ENCODE data around the gene MIEF2. TPM values are rescaled to one million over a fixed set of nuclear protein-coding genes. Genes with fewer than 3 reads are reported as not detected.
"Not testable (repeated sequence)": the region's sequence is repeated elsewhere in the genome, so short reads cannot be mapped to it uniquely, and the experiment has no call there.

The MIEF2 gene
- total RNA-seq, 4 donors from 2014 or later, result 7.4 to 48.0 (median 21.0) TPM

DNA sequence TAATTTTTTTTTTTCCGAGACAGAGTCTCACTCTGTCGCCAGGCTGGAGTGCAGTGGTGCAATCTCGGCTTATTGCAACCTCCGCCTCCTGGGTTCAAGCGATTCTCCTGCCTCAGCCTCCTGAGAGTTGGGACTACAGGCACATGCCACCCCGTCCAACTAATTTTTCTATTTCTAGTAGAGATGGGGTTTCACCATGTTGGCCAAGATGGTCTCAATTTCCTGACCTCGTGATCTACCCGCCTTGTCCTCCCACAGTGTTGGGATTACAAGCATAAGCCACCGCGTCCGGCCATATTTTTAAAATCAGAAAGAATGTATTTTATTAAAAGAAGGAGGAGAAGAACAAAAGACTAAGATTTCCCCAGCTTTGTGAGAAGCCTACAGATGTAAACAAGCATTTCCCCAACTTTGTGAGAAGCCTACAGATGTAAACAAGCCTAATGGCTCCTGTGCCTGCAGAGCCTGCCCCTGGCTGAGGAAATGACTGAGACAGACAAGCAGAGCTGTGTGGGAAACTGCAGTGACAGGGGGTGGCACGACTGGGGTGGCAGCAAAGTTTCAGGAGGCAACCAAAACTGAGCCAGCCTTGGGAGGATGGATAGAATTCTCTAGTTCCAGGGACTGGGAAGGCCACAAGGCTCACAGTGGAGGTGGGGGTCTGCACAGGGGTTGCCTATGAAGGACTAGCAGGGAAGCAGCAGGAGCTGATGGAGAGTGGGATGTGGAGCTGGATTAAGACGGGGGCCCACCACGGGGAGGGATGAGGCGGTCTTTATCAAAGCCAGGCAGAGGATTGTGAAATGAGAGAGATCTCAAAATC, 31.5 kb downstream of the MIEF2 start:
- in situ Hi-C loops (cut with MboI; ENCODE audit: low pct_ligation_motif_present in 1 of 4, low pct_unique_long_range_greater_than_20kb in 1 of 4, low sequenced_read_pairs in 3 of 4) (no loop called here), intact Hi-C loops (cut with DNase I; ENCODE audit: low total_unique reads) (no loop called here)
- Histone ChIP-seq H3K4me3 (no peak overlapping the region), H3K9me3 (no peaks in the 10 kb centered on the region), H3K36me3 (peaks cover 0 to 42% (median 13%) of the 10 kb centered on the region in 4 donors), H3K4me1 (no peaks in the 10 kb centered on the region), H3K27me3 (no peaks in the 10 kb centered on the region), H3K27ac (no peak overlapping the region)
- WGBS, 2 donors (ENCODE audit: low coverage in 1 of 2), result 93 to 95% methylated on average over 13 to 15 of the region's 15 CpGs
- TF ChIP-seq POLR2A (IDR thresholded peaks at IDR 0.05), result no peak
- TF ChIP-seq, protein P1, sequence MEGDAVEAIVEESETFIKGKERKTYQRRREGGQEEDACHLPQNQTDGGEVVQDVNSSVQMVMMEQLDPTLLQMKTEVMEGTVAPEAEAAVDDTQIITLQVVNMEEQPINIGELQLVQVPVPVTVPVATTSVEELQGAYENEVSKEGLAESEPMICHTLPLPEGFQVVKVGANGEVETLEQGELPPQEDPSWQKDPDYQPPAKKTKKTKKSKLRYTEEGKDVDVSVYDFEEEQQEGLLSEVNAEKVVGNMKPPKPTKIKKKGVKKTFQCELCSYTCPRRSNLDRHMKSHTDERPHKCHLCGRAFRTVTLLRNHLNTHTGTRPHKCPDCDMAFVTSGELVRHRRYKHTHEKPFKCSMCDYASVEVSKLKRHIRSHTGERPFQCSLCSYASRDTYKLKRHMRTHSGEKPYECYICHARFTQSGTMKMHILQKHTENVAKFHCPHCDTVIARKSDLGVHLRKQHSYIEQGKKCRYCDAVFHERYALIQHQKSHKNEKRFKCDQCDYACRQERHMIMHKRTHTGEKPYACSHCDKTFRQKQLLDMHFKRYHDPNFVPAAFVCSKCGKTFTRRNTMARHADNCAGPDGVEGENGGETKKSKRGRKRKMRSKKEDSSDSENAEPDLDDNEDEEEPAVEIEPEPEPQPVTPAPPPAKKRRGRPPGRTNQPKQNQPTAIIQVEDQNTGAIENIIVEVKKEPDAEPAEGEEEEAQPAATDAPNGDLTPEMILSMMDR (IDR thresholded peaks at IDR 0.05), result no peak
- no peak for TF ChIP-seq POLR2AphosphoS5 (IDR thresholded peaks at IDR 0.05)
- DNase-seq, result no peak

DNA sequence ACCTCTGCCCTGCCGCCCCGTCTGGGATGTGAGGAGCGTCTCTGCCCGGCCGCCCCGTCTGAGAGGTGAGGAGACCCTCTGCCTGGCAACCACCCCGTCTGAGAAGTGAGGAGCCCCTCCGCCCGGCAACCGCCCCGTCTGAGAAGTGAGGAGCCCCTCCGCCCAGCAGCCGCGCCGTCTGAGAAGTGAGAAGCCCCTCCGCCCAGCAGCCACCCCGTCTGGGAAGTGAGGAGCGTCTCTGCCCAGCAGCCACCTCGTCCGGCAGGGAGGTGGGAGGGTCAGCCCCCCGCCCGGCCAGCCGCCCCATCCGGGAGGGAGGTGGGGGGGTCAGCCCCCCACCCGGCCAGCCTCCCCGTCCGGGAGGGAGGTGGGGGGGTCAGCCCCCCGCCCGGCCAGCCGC, 37.6 kb downstream of the MIEF2 start:
- in situ Hi-C loops (cut with MboI; ENCODE audit: low pct_ligation_motif_present in 1 of 4, low pct_unique_long_range_greater_than_20kb in 1 of 4, low sequenced_read_pairs in 3 of 4); intact Hi-C loops (cut with DNase I; ENCODE audit: low total_unique reads); H3K4me3 ChIP-seq; H3K9me3 ChIP-seq; DNase-seq; H3K27ac ChIP-seq; H3K4me1 ChIP-seq; H3K27me3 ChIP-seq: not testable (repeated sequence)
- WGBS, 2 donors (ENCODE audit: low coverage in 1 of 2), result 79% methylated on average over 6 of the region's 30 CpGs; no CpG with 5 or more reads in 1 of the 2 donors
- peaks cover 0 to 34% (median 16%) of the 10 kb centered on the region in 4 donors for H3K36me3 ChIP-seq

DNA sequence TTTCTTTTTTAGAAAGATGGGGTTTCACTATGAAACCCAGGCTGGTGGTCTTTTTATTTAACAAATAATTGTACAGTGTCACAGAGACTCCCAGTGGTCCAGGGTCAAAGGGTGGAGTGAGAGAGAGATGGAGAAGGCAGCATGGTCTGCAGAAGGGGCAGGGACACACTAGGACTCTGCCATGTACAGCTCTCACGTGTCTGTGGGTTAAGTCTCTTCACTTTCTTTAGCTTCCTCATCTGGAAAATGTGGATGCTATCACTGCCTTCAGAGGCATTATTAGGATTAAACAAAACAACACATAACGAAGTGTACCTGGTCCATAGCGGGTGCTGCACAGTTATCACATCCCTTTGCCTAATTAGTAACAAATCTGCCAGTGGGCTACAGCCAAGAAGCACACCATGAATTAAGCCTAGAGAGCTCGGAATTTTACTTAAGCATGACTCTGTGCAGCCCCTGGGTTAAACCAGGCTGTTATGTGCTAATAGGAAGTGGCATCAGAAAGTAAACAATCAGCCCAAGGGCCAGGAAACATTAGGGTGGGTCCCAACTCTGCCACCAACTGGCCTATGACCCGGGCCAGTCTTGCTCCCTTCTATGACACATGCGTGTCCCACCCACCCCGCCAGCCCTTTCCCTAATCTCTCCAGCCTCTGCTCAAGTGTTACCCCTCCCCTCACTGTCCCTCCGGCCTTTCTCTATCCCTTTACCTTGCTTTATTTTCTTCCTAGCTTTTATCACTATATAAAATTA, 40.4 kb downstream of the MIEF2 start:
- Histone ChIP-seq H3K36me3 (peaks cover 0 to 51% (median 22%) of the 10 kb centered on the region in 4 donors), H3K27ac (no peak overlapping the region), H3K27me3 (no peaks in the 10 kb centered on the region), H3K4me3 (no peak overlapping the region), H3K4me1 (no peaks in the 10 kb centered on the region), H3K9me3 (no peaks in the 10 kb centered on the region)
- 78 to 96% methylated on average over 3 to 8 of the region's 8 CpGs for WGBS, 2 donors (ENCODE audit: low coverage in 1 of 2)
- in situ Hi-C loops (cut with MboI; ENCODE audit: low pct_ligation_motif_present in 1 of 4, low pct_unique_long_range_greater_than_20kb in 1 of 4, low sequenced_read_pairs in 3 of 4), result loop anchor here in 1 of 4 donors (10.0 kb wide), 1 partner anchor 86 kb away; no protein-coding TSS in a partner anchor
- TF ChIP-seq POLR2AphosphoS5 (IDR thresholded peaks at IDR 0.05) (no peak), POLR2A (IDR thresholded peaks at IDR 0.05) (no peak), EP300 (IDR thresholded peaks at IDR 0.05; ENCODE audit: low read depth) (no peak)
- TF ChIP-seq, protein P1 (IDR thresholded peaks at IDR 0.05), result no peak
- DNase-seq, result no peak
- intact Hi-C loops (cut with DNase I; ENCODE audit: low total_unique reads), result no loop called here

DNA sequence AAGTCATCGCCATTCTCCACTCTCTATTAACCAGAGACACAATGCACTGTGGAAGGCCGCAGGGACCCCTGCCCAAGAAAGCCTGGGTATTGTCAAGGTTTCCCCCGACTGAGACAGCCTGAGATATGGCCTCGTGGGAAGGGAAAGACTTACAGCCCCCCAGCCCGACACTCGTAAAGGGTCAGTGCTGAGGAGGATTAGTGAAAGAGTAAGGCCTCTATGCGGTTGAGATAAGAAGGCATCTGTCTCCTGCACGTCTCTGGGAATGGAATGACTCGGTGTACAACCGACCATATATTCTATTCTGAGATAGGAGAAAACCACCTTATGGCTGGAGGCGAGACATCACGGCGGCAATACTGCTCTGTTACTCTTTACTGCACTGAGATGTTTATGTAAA, 42.7 kb downstream of the MIEF2 start:
- in situ Hi-C loops (cut with MboI; ENCODE audit: low pct_ligation_motif_present in 1 of 4, low pct_unique_long_range_greater_than_20kb in 1 of 4, low sequenced_read_pairs in 3 of 4), result loop anchor here in 1 of 4 donors (10.0 kb wide), 1 partner anchor 88 kb away; no protein-coding TSS in a partner anchor
- H3K4me1 ChIP-seq; H3K9me3 ChIP-seq; H3K4me3 ChIP-seq; H3K27me3 ChIP-seq; DNase-seq; intact Hi-C loops (cut with DNase I; ENCODE audit: low total_unique reads); H3K27ac ChIP-seq: not testable (repeated sequence)
- 78 to 100% methylated on average over 4 to 13 of the region's 13 CpGs for WGBS, 2 donors (ENCODE audit: low coverage in 1 of 2)
- H3K36me3 ChIP-seq, result peaks cover 0 to 68% (median 28%) of the 10 kb centered on the region in 4 donors

DNA sequence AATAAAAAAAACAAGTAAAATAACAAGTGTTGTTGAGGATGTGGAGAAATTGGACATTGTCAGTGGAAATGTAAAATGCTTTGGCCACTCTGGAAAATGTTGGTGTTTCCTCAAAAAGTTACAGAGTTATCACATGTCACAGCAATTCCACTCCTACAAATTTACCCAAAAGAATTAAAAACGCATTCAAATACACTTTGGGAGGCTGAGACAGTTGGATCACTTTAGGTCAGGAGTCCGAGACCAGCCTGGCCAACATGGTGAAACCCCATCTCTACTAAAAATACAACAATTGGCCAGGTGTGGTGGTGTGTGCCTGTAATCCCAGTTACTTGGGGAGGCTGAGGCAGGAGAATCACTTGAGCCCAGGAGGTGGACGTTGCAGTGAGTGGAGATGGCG, 48.7 kb downstream of the MIEF2 start:
- no peak for DNase-seq
- WGBS, 2 donors (ENCODE audit: low coverage in 1 of 2), result 92 to 94% methylated on average over 4 of the region's 4 CpGs
- peaks cover 10 to 24% (median 17%) of the 10 kb centered on the region in 4 donors for H3K4me1 ChIP-seq
- H3K27ac ChIP-seq, result no peak overlapping the region
- in situ Hi-C loops (cut with MboI; ENCODE audit: low pct_ligation_motif_present in 1 of 4, low pct_unique_long_range_greater_than_20kb in 1 of 4, low sequenced_read_pairs in 3 of 4), result loop anchor here in 1 of 4 donors (10.0 kb wide), 1 partner anchor 94 kb away; no protein-coding TSS in a partner anchor
- no peak overlapping the region for H3K4me3 ChIP-seq
- no peaks in the 10 kb centered on the region for H3K9me3 ChIP-seq
- peaks cover 0 to 38% (median 13%) of the 10 kb centered on the region in 4 donors for H3K36me3 ChIP-seq
- intact Hi-C loops (cut with DNase I; ENCODE audit: low total_unique reads), result no loop called here
- no peak for TF ChIP-seq EP300 (IDR thresholded peaks at IDR 0.05; ENCODE audit: low read depth)
- no peak for TF ChIP-seq POLR2AphosphoS5 (IDR thresholded peaks at IDR 0.05)
- no peak for TF ChIP-seq POLR2A (IDR thresholded peaks at IDR 0.05)
- TF ChIP-seq, protein P1 (IDR thresholded peaks at IDR 0.05), result no peak
- no peaks in the 10 kb centered on the region for H3K27me3 ChIP-seq

All from transverse colon (tissue), 4 donors.